H4 (cell line): Measurements from ENCODE around the gene RNF213. TPM values are rescaled to one million over a fixed set of nuclear protein-coding genes. Genes with fewer than 3 reads are reported as not detected.
"Not testable (repeated sequence)": the region's sequence is repeated elsewhere in the genome, so short reads cannot be mapped to it uniquely, and the experiment has no call there.

ENCODE experiments used
- DNase-seq: peaks from one replicate; pipeline ENCODE4 v3.0.0-alpha.2; 2015; ENCODE audit warnings: low spot score
- total RNA-seq: library from RNA; depleted of rRNA; stranded (reverse); fragments of >200 nt; shearing (Covaris generic); gene quantifications from 2 replicates; pipeline ENCODE4 v1.2.3, GENCODE V29; 2014

The RNF213 gene
- total RNA-seq, 1 experiment from 2014 or later, result 65.7 TPM

DNA sequence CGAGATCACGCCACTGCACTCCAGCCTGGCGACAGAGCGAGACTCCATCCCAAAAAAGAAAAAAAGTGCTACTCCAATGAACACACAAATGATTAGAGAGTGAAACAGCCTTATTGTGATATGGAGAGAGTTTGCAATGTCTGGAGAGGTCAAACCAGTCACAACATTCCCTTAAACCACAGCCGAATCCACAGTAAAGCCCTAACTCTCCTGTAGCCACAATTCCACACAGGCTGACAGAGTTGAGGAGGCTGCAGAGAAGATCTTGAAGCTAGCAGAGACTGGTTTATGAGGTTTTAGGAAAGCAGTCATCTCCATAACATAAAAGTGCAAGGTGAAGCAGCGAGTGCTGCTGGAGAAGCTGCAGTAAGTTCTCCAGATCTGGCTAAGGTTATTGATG, 6.7 kb downstream of the RNF213 start:
- no peak for DNase-seq

DNA sequence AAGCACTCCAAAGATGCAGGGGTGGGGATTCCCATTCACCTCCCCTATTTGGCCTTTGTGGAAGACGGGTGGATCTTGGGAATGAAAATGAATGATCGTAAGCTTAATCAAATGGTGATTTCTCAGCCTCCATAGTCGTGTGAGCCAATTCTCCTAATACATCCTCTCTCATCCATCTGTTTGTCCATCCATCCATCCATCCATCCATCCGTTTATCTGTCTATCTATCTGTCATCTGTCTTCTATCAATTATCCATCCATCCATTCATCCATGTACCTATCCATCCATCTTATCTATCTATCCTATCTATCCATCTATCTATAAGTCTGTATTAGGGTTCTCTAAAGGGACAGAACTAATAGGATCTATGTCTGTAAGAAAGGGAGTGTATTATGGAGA, 7.8 kb downstream of the RNF213 start:
- DNase-seq, result no peak

DNA sequence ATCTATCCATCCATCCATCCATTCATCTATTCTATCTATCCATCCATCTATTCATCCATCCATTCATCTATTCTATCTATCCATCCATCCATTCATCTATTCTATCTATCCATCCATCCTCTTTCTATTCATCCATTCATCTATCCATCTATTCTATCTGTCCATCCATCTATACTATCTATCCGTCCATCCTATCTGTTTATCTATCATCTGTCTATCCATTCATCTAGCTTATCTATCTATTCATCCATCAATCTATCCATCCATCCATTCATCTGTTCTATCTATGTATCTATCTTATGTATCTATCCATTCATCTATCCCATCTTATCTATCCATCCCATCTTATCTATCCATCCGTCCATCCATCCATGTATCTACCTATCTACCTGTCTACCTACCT, 8.8 kb downstream of the RNF213 start:
- DNase-seq, result no peak

DNA sequence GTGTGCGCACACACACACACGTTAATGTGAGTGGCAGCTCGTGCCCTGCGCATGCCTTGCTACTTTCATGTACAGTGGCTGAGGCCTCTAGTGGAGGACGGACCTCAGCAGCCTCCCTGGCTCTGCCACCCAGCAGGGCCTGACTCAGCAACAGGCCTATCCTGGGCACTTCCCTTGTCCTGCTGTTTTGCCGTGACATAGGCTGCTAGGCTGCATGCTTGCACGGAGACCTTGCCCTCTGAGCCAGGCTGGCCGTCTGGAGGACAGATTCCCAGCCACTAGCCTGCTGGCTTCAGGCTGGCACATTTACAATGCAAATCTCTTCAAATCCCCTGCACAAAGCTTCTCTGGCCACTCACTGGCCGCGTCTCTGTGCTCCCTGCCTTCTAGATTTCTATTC, 9.5 kb downstream of the RNF213 start:
- no peak for DNase-seq

DNA sequence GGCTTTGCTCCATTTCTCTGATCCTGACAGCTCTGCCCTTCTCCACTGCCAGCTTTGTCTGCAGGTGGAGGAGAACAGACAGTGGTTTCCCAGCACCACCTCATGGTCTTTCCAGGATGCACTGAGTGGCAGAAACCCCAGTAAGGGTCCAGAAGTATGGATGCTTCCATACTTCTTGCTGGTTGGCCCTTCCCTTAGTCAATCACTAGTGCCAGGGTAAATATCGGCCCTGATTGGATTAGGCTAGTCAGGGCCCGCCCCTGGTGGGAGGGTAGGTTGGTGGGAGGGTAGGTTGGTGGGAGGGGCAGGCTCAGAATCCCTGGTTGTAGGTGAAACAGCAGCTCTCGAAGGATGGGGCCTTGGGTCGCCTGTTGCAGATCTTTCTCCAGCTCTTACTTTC, 10.2 kb downstream of the RNF213 start:
- no peak for DNase-seq

DNA sequence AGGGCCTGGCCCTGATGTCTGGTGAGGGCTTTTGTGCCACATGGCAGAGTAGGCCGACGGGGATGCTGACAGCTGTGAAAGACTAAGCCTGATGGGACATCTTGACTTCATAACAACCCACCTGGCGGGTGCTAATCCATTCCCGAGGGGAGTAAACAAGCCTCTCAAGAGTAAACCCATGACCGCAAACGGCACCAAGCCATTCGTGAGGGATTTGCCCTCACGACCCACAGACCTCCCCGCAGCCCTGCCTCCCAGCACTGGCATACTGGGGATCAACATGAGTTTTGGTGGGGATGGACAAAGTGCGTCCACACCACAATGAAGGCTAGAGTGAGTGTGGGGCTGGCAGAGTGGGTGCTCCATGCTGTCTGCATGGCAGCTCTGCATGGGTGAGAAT, 11.7 kb downstream of the RNF213 start:
- DNase-seq, result no peak

DNA sequence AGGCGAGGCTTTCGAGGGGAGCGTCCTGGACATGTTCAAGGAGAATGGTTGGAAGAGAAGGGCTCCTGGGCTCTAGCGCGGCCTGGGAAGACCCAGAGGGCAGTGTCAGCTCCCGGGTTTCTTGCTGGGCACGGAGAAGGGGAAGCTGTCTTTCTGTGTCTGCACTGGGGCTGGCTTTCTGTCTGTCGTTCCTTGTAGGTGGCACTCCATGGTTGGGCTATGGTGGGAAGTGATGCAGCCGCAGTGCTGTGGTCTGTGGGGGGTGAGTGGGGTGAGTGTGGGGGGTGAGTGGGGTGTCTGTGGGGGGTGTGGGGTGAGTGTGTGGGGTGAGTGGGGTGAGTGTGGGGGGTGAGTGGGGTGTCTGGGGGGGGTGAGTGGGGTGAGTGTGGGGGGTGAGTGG, 13.7 kb downstream of the RNF213 start:
- no peak for DNase-seq

DNA sequence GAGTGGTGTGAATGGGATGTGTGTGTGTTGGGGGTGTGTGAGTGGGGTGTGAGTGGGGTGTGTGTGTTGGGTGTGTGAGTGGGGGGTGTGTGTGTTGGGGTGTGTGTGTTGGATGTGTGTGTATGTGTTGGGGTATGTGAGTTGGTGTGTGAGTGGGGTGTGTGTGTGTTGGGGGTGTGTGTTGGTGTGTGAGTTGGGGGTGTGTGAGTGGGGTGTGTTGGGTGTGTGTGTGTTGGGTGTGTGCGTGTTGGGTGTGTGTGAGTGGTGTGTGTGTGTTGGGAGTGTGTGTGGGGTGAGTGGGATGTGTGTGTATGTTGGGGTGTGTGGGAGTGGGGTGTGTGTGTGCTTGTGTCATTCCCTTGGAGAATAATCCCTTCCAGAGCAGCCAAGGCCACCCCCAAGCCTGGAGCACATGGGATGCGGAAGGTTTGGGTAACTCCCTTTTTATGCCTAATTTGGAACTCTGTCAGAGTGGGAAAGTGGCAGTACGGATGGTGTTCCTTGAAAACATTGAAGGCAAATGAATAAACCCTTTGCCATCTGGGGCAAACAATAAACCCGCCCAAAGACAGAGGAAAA, 14.3 kb downstream of the RNF213 start:
- no peak for DNase-seq

DNA sequence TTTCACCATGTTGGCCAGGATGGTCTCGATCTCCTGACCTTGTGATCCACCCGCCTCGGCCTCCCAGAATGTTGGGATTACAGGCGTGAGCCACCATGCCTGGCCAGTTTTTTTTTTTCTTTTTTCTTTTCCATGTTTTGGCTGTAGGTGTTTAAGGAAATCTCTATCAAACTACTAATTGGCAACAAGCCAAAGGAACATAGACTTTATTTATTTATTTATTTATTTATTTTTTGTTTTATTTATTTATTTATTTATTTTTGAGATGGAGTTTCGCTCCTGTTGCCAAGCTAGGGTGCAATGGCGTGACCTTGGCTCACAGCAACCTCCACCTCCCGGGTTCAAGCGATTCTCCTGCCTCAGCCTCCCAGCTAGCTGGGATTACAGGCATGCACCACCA, 15.2 kb downstream of the RNF213 start:
- DNase-seq, result not testable (repeated sequence)

DNA sequence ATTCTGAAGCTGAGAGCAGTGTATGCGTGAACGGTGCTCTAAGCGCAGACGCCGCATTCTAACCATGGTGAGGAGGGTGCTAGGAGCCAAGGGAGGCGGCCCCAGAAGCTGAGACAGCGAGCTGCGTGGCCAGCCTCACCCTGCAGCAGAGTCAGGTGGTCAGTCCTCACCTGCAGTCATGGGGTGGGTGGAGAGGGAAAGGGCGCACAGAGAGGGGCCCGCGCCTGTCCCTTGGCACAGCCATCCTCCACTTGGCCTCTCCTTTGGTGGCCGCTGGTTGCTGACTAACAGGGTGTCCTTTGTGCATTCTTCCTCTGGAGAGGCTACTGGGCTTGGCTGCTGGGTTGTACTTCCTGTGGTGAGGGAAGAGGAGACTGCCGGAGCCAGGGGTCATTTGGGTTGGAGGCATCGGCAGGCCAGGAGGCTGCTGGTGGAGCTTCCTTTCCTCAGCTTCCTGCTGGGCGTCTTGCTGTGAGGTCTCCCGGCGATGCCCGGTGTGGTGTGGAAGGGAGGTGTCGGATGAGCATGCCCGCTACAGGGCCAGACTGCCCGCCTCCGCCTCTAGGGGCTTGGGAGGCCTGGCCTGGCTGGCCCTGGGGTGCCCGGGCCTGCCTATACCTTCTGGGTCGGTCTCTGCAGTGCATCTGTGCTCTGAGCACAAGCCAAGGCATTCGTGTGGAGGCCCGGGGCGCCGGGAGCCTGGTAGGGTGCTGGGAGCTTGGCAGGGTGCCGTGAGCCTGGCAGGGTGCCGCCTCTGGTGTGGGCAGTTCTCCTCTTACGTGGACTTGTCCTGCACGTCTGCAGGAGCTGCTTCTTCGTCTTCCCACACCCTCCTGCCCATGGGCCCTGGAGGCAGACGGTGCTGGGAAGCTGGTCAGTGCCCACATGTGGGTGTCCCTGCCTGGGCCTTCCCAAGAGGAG, 17.4 kb downstream of the RNF213 start:
- no peak for DNase-seq

DNA sequence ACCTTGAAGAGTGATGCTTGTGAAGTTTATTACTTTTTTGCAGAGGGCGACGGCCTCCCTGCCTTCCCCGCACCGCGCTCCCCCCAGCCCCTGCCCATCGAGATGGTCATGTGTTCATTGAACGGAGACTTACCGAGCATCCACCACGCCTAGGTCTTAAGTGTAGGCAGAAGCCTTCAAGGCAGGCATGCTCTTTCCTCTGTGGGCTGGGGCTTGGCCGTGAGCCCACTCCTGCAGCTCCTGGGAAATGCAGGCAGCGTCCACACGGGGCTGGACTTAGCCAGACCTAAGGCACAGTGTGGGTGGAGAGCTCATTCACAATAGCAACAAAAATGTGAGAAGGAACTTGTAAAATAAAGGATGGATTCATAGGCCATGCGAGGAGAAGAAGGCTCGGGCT, 19.2 kb downstream of the RNF213 start:
- no peak for DNase-seq

DNA sequence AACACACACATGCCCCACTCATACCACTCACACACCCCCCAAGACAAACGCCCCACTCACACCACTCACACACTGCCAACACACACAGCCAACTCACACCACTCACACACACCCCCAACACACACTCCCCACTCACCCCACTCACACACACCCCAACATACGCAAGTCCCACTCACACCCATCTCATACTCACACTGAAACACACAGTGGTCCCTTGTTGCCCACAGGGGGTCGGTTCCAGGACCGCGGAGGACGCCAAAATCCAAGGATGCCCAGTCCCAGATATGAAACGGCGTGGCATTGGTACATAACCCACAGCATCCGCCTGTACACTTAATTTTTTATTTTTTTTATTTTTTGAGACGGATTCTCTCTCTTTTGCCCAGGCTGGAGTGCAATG, 20.9 kb downstream of the RNF213 start:
- no peak for DNase-seq

DNA sequence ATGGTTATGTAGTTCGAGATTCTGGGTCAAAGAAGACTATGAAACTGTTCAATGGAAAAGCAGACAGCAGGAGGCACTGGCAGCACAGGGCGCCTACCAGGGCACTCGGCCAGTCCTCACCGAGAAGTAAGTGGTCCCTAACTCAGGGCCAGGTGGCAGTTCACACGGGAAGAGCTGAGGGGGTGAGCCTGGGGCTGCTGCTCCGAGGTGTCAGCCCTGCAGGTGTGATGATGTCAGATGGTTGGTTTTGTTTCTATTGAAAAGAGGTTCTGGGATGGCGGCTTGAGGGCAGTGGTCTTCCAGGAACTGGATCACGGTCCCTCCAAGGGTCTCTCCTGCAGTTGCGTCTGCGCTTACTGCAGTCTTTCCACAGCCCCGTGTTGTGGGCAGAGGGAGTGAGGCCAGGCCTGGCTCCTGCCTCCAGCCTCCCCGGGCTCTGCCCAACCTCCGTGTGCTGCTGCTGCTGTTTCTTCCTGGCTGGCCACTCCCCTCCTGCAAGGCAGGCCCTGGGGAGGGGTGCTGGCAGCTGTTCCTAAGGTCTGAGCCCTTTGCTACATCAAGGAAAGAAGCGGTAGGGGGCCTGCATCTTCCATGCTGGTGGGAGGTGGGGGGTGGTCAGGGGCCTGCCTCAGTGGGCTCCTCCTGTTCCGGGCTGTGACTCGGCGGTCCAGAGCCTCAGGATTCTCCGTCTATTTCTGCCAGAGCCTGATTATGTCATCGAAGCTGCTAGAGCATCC, 22.6 kb downstream of the RNF213 start:
- DNase-seq, result no peak

DNA sequence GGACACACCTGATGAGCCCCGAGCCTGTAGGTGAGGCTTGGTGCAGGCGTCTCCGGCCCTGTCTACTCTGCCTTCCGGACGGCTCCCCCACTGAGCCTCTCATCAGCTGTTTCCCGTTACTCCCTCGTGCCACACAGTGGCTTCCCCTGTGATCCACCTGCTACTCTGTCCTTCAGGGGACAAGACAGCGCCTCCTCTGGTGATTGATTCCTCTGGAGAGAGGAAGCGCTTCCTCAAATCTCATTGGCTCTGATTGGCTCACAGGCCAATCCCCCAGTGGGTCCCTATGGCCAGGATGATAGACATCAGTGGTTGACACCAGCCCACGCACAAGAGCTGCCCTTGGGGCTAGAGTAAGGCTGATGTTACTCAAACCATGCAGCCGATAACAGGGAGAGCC, 24.0 kb downstream of the RNF213 start:
- DNase-seq, result no peak

DNA sequence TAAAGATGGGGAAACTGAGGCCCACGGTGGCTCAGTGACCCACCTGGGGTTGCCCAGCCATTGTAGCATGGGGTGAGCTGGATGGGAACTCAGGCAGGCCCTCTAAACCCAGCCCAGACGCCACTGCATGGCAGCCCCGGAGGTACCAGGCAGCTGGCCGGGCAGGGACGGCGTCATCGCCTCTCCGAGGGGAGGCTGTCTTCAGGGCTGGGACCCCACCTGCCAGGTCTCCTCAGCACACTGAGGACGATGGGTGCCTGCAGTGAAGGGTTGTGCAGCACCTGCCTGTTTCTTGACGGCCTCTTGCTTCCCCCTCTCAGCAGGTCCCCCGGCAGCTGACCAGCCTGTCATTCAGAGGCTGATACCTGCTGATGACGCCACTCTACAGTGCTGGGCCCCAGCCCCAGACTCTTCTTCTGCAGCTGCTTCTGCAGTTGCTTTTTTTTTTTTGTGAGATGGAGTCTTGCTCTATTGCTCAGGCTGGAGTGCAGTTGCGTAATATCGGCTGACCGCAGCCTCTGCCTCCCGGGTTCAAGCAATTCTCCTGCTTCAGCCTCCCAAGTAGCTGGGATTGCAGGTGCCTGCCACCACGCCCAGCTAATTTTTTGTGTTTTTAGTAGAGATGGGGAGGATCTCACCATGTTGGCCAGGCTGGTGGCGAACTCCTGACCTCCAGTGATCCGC, 24.7 kb downstream of the RNF213 start:
- no peak for DNase-seq

DNA sequence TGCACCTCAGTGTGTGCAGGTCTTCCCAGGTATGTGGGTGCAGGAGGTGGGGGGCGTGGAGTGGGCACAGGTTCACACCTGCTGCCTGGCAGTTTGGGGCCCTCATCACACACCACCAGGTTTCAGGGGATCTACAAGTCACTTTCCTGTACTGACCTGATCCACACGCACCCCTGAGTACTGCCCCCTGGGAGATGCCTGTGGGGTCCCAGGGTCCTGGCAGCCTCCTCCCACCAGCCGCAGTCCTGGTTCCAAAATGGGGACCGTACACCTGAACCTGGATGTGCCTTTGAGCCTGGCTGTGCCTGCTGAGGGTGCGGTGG, 25.9 kb downstream of the RNF213 start:
- no peak for DNase-seq

DNA sequence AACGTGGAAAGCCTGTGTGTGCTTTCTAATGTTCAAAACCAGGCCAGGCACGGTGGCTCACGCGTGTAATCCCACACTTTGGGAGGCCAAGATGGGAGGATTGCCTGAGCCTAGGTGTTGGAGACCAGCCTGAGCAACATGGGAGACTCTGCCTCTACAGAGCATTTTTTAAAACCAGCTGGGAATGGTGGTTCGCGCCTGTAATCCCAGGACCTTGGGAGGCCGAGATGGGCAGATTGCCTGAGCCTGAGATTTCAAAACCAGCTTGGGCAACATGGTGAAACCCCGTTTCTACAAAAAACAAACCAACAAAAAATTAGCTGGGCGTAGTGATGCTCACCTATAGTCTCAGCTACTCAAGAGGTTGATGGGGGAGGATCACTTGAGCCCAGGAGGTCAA, 26.4 kb downstream of the RNF213 start:
- no peak for DNase-seq

DNA sequence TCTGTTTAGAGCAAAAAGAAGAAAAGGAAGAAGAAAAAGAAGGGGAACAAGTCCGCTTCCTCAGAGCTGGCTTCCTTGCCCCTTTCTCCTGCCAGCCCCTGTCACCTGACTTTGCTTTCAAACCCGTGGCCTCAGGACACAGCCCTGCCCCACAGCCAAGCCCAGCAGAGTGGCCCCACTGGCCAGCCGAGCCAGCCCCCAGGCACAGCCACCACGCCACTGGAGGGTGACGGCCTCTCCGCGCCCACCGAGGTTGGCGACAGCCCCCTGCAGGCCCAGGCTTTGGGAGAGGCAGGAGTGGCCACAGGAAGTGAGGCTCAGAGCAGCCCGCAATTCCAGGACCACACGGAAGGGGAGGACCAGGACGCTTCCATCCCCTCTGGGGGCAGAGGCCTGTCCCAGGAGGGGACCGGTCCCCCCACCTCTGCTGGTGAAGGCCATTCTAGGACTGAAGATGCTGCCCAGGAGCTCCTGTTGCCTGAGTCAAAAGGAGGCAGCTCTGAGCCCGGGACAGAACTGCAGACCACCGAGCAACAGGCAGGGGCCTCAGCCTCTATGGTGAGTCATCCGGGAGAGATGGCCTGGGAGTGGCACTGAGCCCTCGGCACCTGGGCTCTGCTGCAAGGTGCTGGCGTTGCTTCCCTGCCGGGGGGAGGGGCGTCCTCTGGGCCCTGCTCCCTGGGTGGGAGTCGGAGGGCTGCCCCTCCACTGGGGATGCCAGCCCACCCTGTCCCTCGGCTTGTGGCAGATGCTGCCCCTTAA, 27.3 kb downstream of the RNF213 start:
- DNase-seq, result no peak

DNA sequence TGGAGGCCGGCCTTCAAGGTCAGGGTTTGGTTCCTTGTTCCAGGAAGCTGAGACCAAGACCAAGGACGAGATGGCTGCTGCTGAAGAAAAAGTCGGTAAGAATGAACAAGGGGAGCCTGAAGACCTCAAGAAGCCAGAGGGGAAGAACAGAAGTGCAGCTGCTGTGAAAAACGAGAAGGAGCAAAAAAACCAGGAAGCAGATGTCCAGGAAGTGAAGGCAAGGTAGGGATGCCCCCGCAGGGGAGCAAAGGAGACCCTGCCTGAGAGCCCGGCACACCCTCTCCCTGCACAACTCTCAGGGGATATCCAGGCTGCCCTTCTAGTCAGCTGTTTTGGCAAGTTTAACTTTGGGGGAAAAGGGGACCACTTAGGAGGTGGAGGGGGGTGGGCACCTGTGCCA, 29.0 kb downstream of the RNF213 start:
- no peak for DNase-seq

DNA sequence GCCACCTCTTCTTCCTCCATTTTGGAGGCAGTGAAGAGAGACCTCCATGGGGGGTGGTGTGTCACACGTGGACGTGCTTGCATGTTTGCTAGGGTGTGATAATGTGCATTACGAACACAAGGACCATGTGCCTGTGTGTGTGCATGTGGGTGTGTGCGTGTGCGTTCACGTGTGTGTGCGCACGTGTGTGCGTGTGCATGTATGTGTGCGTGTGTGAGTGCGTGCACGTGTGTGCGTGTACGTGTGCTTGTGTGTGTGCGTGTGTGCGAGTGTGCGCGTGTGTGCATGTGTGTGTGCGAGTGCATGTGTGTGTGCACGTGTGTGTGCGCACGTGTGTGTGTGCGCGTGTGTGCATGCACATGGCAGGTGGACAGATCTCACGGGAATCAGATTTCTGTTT, 29.5 kb downstream of the RNF213 start:
- no peak for DNase-seq

DNA sequence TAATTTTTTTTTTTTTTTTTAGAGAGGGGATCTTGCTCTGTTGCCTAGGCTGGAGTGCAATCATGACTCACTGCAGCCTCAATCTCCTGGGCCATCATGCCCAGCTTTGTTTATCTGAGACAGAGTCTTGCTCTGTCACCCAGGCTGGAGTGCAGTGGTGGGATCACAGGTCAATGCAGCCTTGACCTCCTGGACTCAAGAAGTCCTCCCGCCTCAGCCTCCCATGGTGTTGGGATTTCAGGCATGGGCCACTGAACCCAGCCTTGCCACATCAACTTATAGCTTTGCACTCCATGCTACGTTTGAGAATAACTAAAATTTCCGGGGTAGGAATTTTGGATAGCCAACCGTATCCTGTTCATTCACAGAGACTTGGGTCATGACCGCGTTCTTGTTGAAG, 30.6 kb downstream of the RNF213 start:
- DNase-seq, result no peak
